Activated CD8-positive, alpha-beta T cell treated with anti-CD3 and anti-CD28 coated beads for 36 hours (primary cell): ENCODE data around the gene PRKCE. TPM values are rescaled to one million over a fixed set of nuclear protein-coding genes. Genes with fewer than 3 reads are reported as not detected.

ENCODE experiments used
- ATAC-seq: fragments of 200-7000 bp; cut with Tn5 transposase; one replicate; pipeline ENCODE4 v1.10.0; 2021; ENCODE audit warnings: mild to moderate bottlenecking, moderate library complexity
- CTCF ChIA-PET: fragments of 350-600 bp; sonication (Branson Sonifier 250); formaldehyde crosslinking; loops from one replicate; lab custom pipeline; 2021; ENCODE audit warnings: antibody characterized with exemption; lab: Charles Lee
- POLR2A ChIA-PET: fragments of 350-600 bp; sonication (Branson Sonifier 250); formaldehyde crosslinking; loops from one replicate; lab custom pipeline; 2021; ENCODE audit warnings: antibody characterized with exemption; lab: Charles Lee
- DNase-seq: peaks from one replicate; pipeline ENCODE4 v3.0.0-alpha.2; 2020
- H3K27ac Mint-ChIP-seq: one replicate; pipeline ENCODE4 v1.8.0; 2021; ENCODE audit warnings: mild to moderate bottlenecking, mixed read lengths
- H3K27me3 Mint-ChIP-seq: one replicate; pipeline ENCODE4 v1.8.0; 2021; ENCODE audit warnings: mixed read lengths
- H3K36me3 Mint-ChIP-seq: one replicate; pipeline ENCODE4 v1.8.0; 2021; ENCODE audit warnings: low read depth, mixed read lengths
- H3K4me1 Mint-ChIP-seq: one replicate; pipeline ENCODE4 v1.8.0; 2021; ENCODE audit warnings: low read depth, mixed read lengths
- H3K4me3 Mint-ChIP-seq: one replicate; pipeline ENCODE4 v1.8.0; 2021; ENCODE audit warnings: mild to moderate bottlenecking, moderate library complexity, mixed read lengths
- H3K9me3 Mint-ChIP-seq: one replicate; pipeline ENCODE4 v1.8.0; 2021; ENCODE audit warnings: mixed read lengths
- CTCF ChIP-seq: fragments of 200-600 bp; IDR thresholded peaks from one replicate; pipeline ENCODE4 v1.8.0; 2022; ENCODE audit warnings: antibody characterized with exemption, mild to moderate bottlenecking
- intact Hi-C: fragments of 100-400 bp; cut with micrococcal nuclease; formaldehyde crosslinking; loops from one replicate; pipeline ENCODE4 v1.10.0; 2022
- total RNA-seq, 2 experiments: library from RNA; stranded (reverse); gene quantifications; one replicate each; pipeline ENCODE4 v1.2.3, GENCODE V29; 2021

The PRKCE gene
- total RNA-seq, 2 experiments from 2014 or later = 11.5 to 11.9 TPM

- ChIA-PET CTCF (no interaction called here), POLR2A (no interaction called here)
- peaks cover 22% of the 10 kb centered on the region for H3K4me1 Mint-ChIP-seq
- intact Hi-C loops = no loop called here
- TF ChIP-seq CTCF = no peak
- H3K36me3 Mint-ChIP-seq = peaks cover 4% of the 10 kb centered on the region
- no peak overlapping the region for H3K4me3 Mint-ChIP-seq
- H3K27ac Mint-ChIP-seq = no peak overlapping the region
- ATAC-seq (no peak), DNase-seq (peak; percentile 9)
- no peaks in the 10 kb centered on the region for H3K27me3 Mint-ChIP-seq
- H3K9me3 Mint-ChIP-seq = no peaks in the 10 kb centered on the region
Measured at GRCh38 chr2:46150445-46150955, 499.0 kb downstream of the PRKCE start.

GRCh38 chr2:46151577-46151976, 500.1 kb downstream of the PRKCE start:
- no peaks in the 10 kb centered on the region for H3K27me3 Mint-ChIP-seq
- TF ChIP-seq CTCF = no peak
- ATAC-seq = no peak
- POLR2A ChIA-PET = no interaction called here
- peaks cover 15% of the 10 kb centered on the region for H3K4me1 Mint-ChIP-seq
- no peak for DNase-seq
- no peak overlapping the region for H3K27ac Mint-ChIP-seq
- no peaks in the 10 kb centered on the region for H3K9me3 Mint-ChIP-seq
- H3K36me3 Mint-ChIP-seq = peaks cover 4% of the 10 kb centered on the region
- CTCF ChIA-PET = no interaction called here
- H3K4me3 Mint-ChIP-seq = no peak overlapping the region
- intact Hi-C loops = no loop called here

GRCh38 chr2:46153996-46154753, 502.7 kb downstream of the PRKCE start:
- ChIA-PET CTCF (no interaction called here), POLR2A (no interaction called here)
- intact Hi-C loops = no loop called here
- Mint-ChIP-seq H3K36me3 (peaks cover 4% of the 10 kb centered on the region), H3K9me3 (no peaks in the 10 kb centered on the region), H3K4me3 (no peak overlapping the region), H3K4me1 (peaks cover 5% of the 10 kb centered on the region), H3K27ac (no peak overlapping the region), H3K27me3 (no peaks in the 10 kb centered on the region)
- no peak for TF ChIP-seq CTCF
- DNase-seq = no peak
- no peak for ATAC-seq

GRCh38 chr2:46157072-46157965, 505.8 kb downstream of the PRKCE start:
- no peaks in the 10 kb centered on the region for H3K27me3 Mint-ChIP-seq
- H3K9me3 Mint-ChIP-seq = no peaks in the 10 kb centered on the region
- ChIA-PET CTCF (no interaction called here), POLR2A (no interaction called here)
- no peak for TF ChIP-seq CTCF
- peaks cover 2% of the 10 kb centered on the region for H3K36me3 Mint-ChIP-seq
- H3K27ac Mint-ChIP-seq = no peak overlapping the region
- DNase-seq (no peak), ATAC-seq (no peak)
- no peak overlapping the region for H3K4me3 Mint-ChIP-seq
- H3K4me1 Mint-ChIP-seq = no peaks in the 10 kb centered on the region
- intact Hi-C loops = no loop called here

GRCh38 chr2:46157966-46158310, 506.5 kb downstream of the PRKCE start:
- no peaks in the 10 kb centered on the region for H3K4me1 Mint-ChIP-seq
- H3K36me3 Mint-ChIP-seq = peaks cover 2% of the 10 kb centered on the region
- H3K27ac Mint-ChIP-seq = no peak overlapping the region
- no peaks in the 10 kb centered on the region for H3K9me3 Mint-ChIP-seq
- DNase-seq (no peak), ATAC-seq (no peak)
- POLR2A ChIA-PET = no interaction called here
- H3K27me3 Mint-ChIP-seq = no peaks in the 10 kb centered on the region
- intact Hi-C loops = no loop called here
- TF ChIP-seq CTCF = no peak
- CTCF ChIA-PET = interaction anchor here (1.3 kb wide), 1 partner anchor 74 kb away, joined by 3 read pairs; no protein-coding TSS in a partner anchor
- H3K4me3 Mint-ChIP-seq = no peak overlapping the region
